Neural cell (in vitro differentiated cells): Measurements from ENCODE around the gene NRIP3.

ENCODE experiments used
- EZH2 ChIP-seq: fragments of 200-600, 300-800 bp; shearing (Covaris generic), sonication (generic); IDR thresholded peaks from 2 replicates; pipeline ENCODE4 v1.6.1; 2014; ENCODE audit warnings: antibody characterized with exemption, low read length, borderline replicate concordance, mild to moderate bottlenecking; ENCODE audit not compliant: insufficient read depth, poor library complexity, severe bottlenecking
- POLR2AphosphoS5 ChIP-seq: IDR thresholded peaks from 2 replicates; pipeline ENCODE4 v1.6.1; 2012
- RAD21 ChIP-seq: fragments of 450-650 bp; conservative IDR thresholded peaks from 2 replicates; pipeline ENCODE4 v1.6.1; 2014; ENCODE audit warnings: antibody characterized with exemption, mild to moderate bottlenecking, moderate library complexity
- TAF1 ChIP-seq: IDR thresholded peaks from 2 replicates; pipeline ENCODE4 v1.6.1; 2012; ENCODE audit warnings: low read depth
- TF ChIP-seq, protein P1 (sequence below): fragments of 450-650 bp; IDR thresholded peaks from 2 replicates; pipeline ENCODE4 v1.5.1; 2014; ENCODE audit warnings: antibody characterized with exemption, mild to moderate bottlenecking, moderate library complexity; ENCODE audit not compliant: poor library complexity, severe bottlenecking
- TF ChIP-seq, protein P2 (sequence below): IDR thresholded peaks from 2 replicates; pipeline ENCODE4 v1.6.1; 2012; ENCODE audit warnings: borderline replicate concordance

DNA sequence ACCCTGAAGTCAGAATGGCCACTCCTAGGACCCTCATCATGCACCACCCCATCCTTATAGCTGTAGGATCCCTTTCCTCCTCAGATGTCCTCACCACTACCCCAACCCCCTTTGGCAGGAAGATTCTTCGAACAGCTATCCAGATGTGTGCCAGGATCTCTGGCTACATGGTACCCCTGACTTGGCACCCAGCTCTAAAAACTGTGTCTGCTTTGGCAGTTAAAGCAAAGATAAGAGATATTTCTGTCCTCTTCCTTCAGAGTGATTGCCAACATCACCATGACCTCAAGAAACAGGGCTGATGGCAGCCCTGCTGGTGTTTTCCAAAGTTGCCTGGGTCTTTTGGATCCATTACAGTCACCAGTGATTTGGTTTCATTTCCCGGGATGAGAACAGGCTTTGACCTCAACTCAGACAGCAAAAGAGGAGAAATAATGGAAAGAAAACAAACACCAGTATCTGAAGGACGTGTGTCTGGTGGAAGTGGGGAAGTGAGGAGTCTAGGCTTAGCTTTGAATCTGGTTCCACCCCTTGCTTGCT lies 4.3 kb upstream of the NRIP3 start:
- TF ChIP-seq POLR2AphosphoS5 (no peak), EZH2 (no peak), RAD21 (no peak), TAF1 (no peak)
- TF ChIP-seq, protein P1, sequence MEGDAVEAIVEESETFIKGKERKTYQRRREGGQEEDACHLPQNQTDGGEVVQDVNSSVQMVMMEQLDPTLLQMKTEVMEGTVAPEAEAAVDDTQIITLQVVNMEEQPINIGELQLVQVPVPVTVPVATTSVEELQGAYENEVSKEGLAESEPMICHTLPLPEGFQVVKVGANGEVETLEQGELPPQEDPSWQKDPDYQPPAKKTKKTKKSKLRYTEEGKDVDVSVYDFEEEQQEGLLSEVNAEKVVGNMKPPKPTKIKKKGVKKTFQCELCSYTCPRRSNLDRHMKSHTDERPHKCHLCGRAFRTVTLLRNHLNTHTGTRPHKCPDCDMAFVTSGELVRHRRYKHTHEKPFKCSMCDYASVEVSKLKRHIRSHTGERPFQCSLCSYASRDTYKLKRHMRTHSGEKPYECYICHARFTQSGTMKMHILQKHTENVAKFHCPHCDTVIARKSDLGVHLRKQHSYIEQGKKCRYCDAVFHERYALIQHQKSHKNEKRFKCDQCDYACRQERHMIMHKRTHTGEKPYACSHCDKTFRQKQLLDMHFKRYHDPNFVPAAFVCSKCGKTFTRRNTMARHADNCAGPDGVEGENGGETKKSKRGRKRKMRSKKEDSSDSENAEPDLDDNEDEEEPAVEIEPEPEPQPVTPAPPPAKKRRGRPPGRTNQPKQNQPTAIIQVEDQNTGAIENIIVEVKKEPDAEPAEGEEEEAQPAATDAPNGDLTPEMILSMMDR = no peak
- TF ChIP-seq, protein P2, sequence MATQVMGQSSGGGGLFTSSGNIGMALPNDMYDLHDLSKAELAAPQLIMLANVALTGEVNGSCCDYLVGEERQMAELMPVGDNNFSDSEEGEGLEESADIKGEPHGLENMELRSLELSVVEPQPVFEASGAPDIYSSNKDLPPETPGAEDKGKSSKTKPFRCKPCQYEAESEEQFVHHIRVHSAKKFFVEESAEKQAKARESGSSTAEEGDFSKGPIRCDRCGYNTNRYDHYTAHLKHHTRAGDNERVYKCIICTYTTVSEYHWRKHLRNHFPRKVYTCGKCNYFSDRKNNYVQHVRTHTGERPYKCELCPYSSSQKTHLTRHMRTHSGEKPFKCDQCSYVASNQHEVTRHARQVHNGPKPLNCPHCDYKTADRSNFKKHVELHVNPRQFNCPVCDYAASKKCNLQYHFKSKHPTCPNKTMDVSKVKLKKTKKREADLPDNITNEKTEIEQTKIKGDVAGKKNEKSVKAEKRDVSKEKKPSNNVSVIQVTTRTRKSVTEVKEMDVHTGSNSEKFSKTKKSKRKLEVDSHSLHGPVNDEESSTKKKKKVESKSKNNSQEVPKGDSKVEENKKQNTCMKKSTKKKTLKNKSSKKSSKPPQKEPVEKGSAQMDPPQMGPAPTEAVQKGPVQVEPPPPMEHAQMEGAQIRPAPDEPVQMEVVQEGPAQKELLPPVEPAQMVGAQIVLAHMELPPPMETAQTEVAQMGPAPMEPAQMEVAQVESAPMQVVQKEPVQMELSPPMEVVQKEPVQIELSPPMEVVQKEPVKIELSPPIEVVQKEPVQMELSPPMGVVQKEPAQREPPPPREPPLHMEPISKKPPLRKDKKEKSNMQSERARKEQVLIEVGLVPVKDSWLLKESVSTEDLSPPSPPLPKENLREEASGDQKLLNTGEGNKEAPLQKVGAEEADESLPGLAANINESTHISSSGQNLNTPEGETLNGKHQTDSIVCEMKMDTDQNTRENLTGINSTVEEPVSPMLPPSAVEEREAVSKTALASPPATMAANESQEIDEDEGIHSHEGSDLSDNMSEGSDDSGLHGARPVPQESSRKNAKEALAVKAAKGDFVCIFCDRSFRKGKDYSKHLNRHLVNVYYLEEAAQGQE = no peak
